ENCODE data around the gene THBS4.

- no peak for TF ChIP-seq ASH1L (IDR thresholded peaks at IDR 0.05; ENCODE audit: borderline replicate concordance, low read depth, partially characterized antibody)
- no peak for TF ChIP-seq ZNF512 (tag; IDR thresholded peaks at IDR 0.05)
- no peak for TF ChIP-seq GTF2E2 (tag; IDR thresholded peaks at IDR 0.05)
- no peak for TF ChIP-seq SRF (CRISPR knock-in tag; IDR thresholded peaks at IDR 0.05)
- TF ChIP-seq UBTF (IDR thresholded peaks at IDR 0.05; ENCODE audit: borderline replicate concordance in 1 of 2, low read depth in 2 of 2, low read length in 2 of 2), result no peak
- no peak for TF ChIP-seq CTCF (IDR thresholded peaks at IDR 0.05 in 2 of 3, conservative IDR thresholded peaks at IDR 0.05 in 1 of 3; ENCODE audit: insufficient read depth in 2 of 3, low read depth in 1 of 3, low read length in 3 of 3)
- no peak for TF ChIP-seq ZNF589 (CRISPR knock-in tag; IDR thresholded peaks at IDR 0.05; ENCODE audit: low read depth)
- no peak for TF ChIP-seq ZBTB17 (CRISPR knock-in tag; IDR thresholded peaks at IDR 0.05)
Observed at GRCh38 chr5:80039650-80040049, 4.5 kb downstream of the THBS4 start.
